Panc1 (cell line): Measurements from ENCODE around the gene TRAPPC12. TPM values are rescaled to one million over a fixed set of nuclear protein-coding genes. Genes with fewer than 3 reads are reported as not detected.

Source experiments
- ATAC-seq: fragments of 200-7000 bp; cut with Tn5 transposase; 2 replicates; pipeline ENCODE4 v1.9.1; 2020; ENCODE audit warnings: mild to moderate bottlenecking, moderate library complexity
- BruUV-seq: library from RNA; stranded (reverse); fragments of 400-500 nt; replicated peaks from 2 replicates; lab custom pipeline; 2021; lab: Mats Ljungman, UMichigan
- CTCF ChIA-PET: fragments of 300-600 bp; sonication (Branson Sonifier 250); formaldehyde crosslinking; loops from one replicate; lab custom pipeline; 2022; ENCODE audit warnings: antibody characterized with exemption; lab: Charles Lee
- POLR2A ChIA-PET: fragments of 300-600 bp; sonication (Branson Sonifier 250); formaldehyde crosslinking; loops from one replicate; lab custom pipeline; 2022; ENCODE audit warnings: antibody characterized with exemption; lab: Charles Lee
- DNase-seq: peaks from one replicate; pipeline ENCODE4 v3.0.0-alpha.2; 2010; ENCODE audit warnings: low read depth, low spot score
- H3K27ac ChIP-seq: 2 replicates; pipeline ENCODE4 v1.5.1; 2011; ENCODE audit warnings: mild to moderate bottlenecking, low read length, inconsistent platforms
- H3K27me3 ChIP-seq: fragments of 200-500 bp; sonication (Bioruptor generic); 2 replicates; pipeline ENCODE4 v1.6.0; 2014; ENCODE audit warnings: low read length, inconsistent platforms; ENCODE audit not compliant: control insufficient read depth, insufficient read depth
- H3K36me3 ChIP-seq: fragments of 200-500 bp; sonication (Bioruptor generic); 2 replicates; pipeline ENCODE4 v1.5.1; 2014; ENCODE audit warnings: inconsistent platforms, mild to moderate bottlenecking, low read length, moderate library complexity; ENCODE audit not compliant: control insufficient read depth, insufficient read depth
- H3K4me1 ChIP-seq: 2 replicates; pipeline ENCODE4 v1.5.1; 2011; ENCODE audit warnings: inconsistent platforms, mild to moderate bottlenecking, low read length, moderate library complexity; ENCODE audit not compliant: control insufficient read depth, insufficient read depth
- H3K4me3 ChIP-seq, 2 experiments: 2 replicates each; pipeline ENCODE4 v1.5.1; 2011 to 2012; ENCODE audit warnings: low read depth in 2 of 2, low read length in 2 of 2, mild to moderate bottlenecking in 2 of 2, inconsistent platforms in 1 of 2, moderate library complexity in 1 of 2
- H3K9me3 ChIP-seq: fragments of 200-500 bp; sonication (Bioruptor generic); 2 replicates; pipeline ENCODE4 v1.5.1; 2014; ENCODE audit warnings: low read depth, mild to moderate bottlenecking, inconsistent platforms, low read length, moderate library complexity; ENCODE audit not compliant: control insufficient read depth, insufficient read depth
- POLR2AphosphoS5 ChIP-seq: IDR thresholded peaks from 2 replicates; pipeline ENCODE4 v1.6.1; 2012; ENCODE audit warnings: mild to moderate bottlenecking, low read depth, low read length, moderate library complexity
- SIN3A ChIP-seq: IDR thresholded peaks from 2 replicates; pipeline ENCODE4 v1.6.1; 2012; ENCODE audit warnings: low read depth, mild to moderate bottlenecking, low read length, moderate library complexity, borderline replicate concordance; ENCODE audit not compliant: insufficient read depth
- TCF7L2 ChIP-seq: IDR thresholded peaks from 2 replicates; pipeline ENCODE4 v1.6.1; 2011; ENCODE audit warnings: mild to moderate bottlenecking, low read depth, low read length, inconsistent platforms
- in situ Hi-C: cut with HindIII; loops from 2 replicates; pipeline ENCODE4 v1.10.0; 2016; ENCODE audit warnings: low sequenced_read_pairs, low pct_unique_long_range_greater_than_20kb
- intact Hi-C: fragments of 100-400 bp; cut with micrococcal nuclease; formaldehyde crosslinking; loops from one replicate; pipeline ENCODE4 v1.10.0; 2022; ENCODE audit not compliant: unreplicated experiment
- total RNA-seq: library from RNA; stranded (reverse); gene quantifications from one replicate; pipeline ENCODE4 v1.2.1, GENCODE V29; 2021; ENCODE audit not compliant: unreplicated experiment
- TF ChIP-seq, protein P1 (sequence below): fragments of 450-650 bp; IDR thresholded peaks from 2 replicates; pipeline ENCODE4 v1.5.1; 2017; ENCODE audit warnings: mild to moderate bottlenecking
- TF ChIP-seq, protein P2 (sequence below), 2 experiments: IDR thresholded peaks; 2 replicates each; pipeline ENCODE4 v1.6.1; 2011 to 2012; ENCODE audit warnings: low read depth in 2 of 2, control low read depth in 1 of 2, low read length in 1 of 2, mild to moderate bottlenecking in 1 of 2, moderate library complexity in 1 of 2; ENCODE audit not compliant: insufficient read depth in 1 of 2

The TRAPPC12 gene
- total RNA-seq, 1 experiment from 2014 or later, result 78.7 TPM

DNA sequence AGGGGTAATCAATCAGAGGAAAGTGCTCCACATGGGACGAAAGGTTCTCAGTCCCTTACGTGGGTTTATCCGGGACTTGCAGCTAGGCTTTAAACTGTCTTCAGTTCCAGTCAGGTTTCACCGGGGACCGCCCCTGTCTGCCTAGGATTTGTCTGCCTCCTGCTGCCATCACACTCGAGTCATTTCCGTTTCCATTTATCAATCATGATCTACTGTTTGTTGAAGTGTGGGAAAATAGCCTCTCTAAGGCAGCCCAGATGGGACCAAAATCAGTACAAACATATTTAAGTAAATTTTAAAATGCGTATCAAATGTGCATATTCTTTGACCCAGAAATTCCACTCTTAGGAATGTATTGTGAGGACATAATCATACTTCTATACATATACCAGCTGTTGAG, 10.5 kb downstream of the TRAPPC12 start:
- ATAC-seq (no peak), DNase-seq (no peak)
- BruUV-seq, result no TSS peak
- H3K36me3 ChIP-seq, result peaks cover 2% of the 10 kb centered on the region; the same call in 1 of the 2 replicates
- no peak overlapping the region for H3K4me3 ChIP-seq
- in situ Hi-C loops, result no loop called here
- ChIA-PET CTCF (no interaction called here), POLR2A (no interaction called here)
- intact Hi-C loops, result no loop called here
- no peak overlapping the region for H3K27ac ChIP-seq
- no peaks in the 10 kb centered on the region for H3K4me1 ChIP-seq
- H3K9me3 ChIP-seq, result no peaks in the 10 kb centered on the region
- no peaks in the 10 kb centered on the region for H3K27me3 ChIP-seq
- TF ChIP-seq SIN3A, result no peak
- TF ChIP-seq POLR2AphosphoS5, result no peak
- TF ChIP-seq, protein P1, sequence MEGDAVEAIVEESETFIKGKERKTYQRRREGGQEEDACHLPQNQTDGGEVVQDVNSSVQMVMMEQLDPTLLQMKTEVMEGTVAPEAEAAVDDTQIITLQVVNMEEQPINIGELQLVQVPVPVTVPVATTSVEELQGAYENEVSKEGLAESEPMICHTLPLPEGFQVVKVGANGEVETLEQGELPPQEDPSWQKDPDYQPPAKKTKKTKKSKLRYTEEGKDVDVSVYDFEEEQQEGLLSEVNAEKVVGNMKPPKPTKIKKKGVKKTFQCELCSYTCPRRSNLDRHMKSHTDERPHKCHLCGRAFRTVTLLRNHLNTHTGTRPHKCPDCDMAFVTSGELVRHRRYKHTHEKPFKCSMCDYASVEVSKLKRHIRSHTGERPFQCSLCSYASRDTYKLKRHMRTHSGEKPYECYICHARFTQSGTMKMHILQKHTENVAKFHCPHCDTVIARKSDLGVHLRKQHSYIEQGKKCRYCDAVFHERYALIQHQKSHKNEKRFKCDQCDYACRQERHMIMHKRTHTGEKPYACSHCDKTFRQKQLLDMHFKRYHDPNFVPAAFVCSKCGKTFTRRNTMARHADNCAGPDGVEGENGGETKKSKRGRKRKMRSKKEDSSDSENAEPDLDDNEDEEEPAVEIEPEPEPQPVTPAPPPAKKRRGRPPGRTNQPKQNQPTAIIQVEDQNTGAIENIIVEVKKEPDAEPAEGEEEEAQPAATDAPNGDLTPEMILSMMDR, result no peak
- TF ChIP-seq, protein P2, sequence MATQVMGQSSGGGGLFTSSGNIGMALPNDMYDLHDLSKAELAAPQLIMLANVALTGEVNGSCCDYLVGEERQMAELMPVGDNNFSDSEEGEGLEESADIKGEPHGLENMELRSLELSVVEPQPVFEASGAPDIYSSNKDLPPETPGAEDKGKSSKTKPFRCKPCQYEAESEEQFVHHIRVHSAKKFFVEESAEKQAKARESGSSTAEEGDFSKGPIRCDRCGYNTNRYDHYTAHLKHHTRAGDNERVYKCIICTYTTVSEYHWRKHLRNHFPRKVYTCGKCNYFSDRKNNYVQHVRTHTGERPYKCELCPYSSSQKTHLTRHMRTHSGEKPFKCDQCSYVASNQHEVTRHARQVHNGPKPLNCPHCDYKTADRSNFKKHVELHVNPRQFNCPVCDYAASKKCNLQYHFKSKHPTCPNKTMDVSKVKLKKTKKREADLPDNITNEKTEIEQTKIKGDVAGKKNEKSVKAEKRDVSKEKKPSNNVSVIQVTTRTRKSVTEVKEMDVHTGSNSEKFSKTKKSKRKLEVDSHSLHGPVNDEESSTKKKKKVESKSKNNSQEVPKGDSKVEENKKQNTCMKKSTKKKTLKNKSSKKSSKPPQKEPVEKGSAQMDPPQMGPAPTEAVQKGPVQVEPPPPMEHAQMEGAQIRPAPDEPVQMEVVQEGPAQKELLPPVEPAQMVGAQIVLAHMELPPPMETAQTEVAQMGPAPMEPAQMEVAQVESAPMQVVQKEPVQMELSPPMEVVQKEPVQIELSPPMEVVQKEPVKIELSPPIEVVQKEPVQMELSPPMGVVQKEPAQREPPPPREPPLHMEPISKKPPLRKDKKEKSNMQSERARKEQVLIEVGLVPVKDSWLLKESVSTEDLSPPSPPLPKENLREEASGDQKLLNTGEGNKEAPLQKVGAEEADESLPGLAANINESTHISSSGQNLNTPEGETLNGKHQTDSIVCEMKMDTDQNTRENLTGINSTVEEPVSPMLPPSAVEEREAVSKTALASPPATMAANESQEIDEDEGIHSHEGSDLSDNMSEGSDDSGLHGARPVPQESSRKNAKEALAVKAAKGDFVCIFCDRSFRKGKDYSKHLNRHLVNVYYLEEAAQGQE (IDR thresholded peaks at IDR 0.05; ENCODE audit: insufficient read depth in 1 of 2, low read depth in 2 of 2, low read length in 1 of 2), result no peak
- no peak for TF ChIP-seq TCF7L2

DNA sequence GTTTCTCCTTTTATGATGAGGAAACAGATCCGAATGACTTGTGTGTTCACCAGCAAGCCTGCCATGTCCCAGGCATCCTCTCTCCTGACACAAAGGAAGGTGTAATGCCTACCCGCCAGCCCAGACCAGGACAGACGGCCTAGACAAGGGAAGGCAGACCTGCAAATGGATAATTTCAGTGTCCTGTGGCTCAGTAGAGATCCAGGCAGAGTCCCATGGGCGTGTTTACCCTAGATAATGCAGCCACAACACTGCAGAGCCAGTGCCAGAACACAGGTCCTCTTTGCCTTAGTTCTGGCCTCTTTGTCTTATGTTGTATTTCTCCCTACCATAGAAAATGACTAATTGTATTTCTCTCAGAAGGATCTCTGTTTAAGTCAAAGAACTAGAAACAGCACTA, 12.7 kb downstream of the TRAPPC12 start:
- ATAC-seq (no peak), DNase-seq (no peak)
- Histone ChIP-seq H3K27me3 (no peaks in the 10 kb centered on the region), H3K4me1 (no peaks in the 10 kb centered on the region), H3K9me3 (peaks cover 10% of the 10 kb centered on the region), H3K4me3 (no peak overlapping the region), H3K27ac (no peak overlapping the region), H3K36me3 (peaks cover 2% of the 10 kb centered on the region; the same call in 1 of the 2 replicates)
- intact Hi-C loops, result no loop called here
- in situ Hi-C loops, result no loop called here
- TF ChIP-seq SIN3A (no peak), POLR2AphosphoS5 (no peak)
- TF ChIP-seq, protein P1, result no peak
- TF ChIP-seq, protein P2 (IDR thresholded peaks at IDR 0.05; ENCODE audit: insufficient read depth in 1 of 2, low read depth in 2 of 2, low read length in 1 of 2), result no peak
- ChIA-PET POLR2A (no interaction called here), CTCF (no interaction called here)
- BruUV-seq, result no TSS peak
